ENCODE data around the gene GBF1.
"Not testable (repeated sequence)": the region's sequence is repeated elsewhere in the genome, so short reads cannot be mapped to it uniquely, and the experiment has no call there.

Gene GBF1

DNA sequence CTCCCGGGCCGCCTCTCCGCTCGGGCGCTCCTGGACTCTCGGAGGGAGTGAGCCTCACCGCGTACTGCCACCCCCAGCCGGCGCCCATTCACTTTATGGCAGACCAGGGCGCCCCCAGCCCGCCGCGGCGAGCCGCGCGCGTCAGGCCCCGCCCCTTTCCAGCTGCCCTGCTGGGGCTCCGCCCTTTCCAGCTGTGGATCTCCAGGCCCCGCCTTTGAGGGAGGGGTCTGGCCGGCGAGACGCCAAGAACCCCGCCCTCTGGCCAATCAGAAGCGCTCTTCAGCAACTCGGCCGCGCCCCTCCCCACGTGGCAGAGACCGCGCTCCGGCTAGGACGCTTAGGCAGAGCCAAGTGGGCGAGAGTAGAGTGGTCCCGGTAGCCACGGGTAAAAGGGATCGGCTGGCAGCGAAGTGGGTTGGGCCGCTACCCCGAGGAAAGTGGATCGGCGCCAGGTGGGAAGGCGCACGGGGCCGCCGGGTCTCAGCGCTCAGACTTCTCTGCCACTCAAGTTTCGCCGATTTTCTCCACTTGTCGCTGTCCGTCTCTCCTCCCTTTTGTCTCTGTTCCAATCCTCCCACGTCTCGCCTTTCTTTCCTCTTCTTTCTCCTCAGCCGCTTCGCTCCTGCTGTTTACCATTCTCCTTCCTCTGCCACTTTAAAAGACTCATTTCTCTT is 3.8 kb upstream of the GBF1 start, which contains the start of gene PITX3:
TSS of gene PITX3 (minus strand) at position 69 of the 674 bp plus-strand sequence. CDS start 9,432 bp downstream, outside the sequence.
- peak within 1 kb of the TSS; percentile 70 for H3K4me3 ChIP-seq (ENCODE audit: low read depth, low read length)
- TF ChIP-seq, protein P1, sequence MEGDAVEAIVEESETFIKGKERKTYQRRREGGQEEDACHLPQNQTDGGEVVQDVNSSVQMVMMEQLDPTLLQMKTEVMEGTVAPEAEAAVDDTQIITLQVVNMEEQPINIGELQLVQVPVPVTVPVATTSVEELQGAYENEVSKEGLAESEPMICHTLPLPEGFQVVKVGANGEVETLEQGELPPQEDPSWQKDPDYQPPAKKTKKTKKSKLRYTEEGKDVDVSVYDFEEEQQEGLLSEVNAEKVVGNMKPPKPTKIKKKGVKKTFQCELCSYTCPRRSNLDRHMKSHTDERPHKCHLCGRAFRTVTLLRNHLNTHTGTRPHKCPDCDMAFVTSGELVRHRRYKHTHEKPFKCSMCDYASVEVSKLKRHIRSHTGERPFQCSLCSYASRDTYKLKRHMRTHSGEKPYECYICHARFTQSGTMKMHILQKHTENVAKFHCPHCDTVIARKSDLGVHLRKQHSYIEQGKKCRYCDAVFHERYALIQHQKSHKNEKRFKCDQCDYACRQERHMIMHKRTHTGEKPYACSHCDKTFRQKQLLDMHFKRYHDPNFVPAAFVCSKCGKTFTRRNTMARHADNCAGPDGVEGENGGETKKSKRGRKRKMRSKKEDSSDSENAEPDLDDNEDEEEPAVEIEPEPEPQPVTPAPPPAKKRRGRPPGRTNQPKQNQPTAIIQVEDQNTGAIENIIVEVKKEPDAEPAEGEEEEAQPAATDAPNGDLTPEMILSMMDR (IDR thresholded peaks at IDR 0.05; ENCODE audit: borderline replicate concordance, insufficient read depth, low read depth, low read length) = no peak

DNA sequence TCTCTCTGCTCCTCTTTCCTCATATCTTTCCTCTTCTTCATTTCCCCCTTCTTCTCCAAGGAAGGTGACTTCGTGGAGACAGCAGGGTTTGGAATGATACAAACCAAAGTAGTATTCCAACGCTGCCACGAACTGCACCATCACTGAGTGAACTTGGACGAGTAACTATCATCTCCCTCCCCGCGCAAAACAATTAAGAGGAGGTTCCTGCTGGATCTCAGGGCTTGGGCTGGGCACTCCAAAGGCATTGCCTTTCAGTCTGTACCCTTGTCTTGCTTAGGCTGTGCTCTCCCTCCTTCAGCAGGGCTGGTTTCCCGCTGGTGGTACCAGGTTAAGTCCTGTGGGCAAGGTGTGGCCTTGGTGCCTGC is 3.2 kb upstream of the GBF1 start:
- TF ChIP-seq, protein P1 (IDR thresholded peaks at IDR 0.05; ENCODE audit: borderline replicate concordance, insufficient read depth, low read depth, low read length) = no peak
- H3K4me3 ChIP-seq (ENCODE audit: low read depth, low read length) = peak overlapping the region; percentile 70

DNA sequence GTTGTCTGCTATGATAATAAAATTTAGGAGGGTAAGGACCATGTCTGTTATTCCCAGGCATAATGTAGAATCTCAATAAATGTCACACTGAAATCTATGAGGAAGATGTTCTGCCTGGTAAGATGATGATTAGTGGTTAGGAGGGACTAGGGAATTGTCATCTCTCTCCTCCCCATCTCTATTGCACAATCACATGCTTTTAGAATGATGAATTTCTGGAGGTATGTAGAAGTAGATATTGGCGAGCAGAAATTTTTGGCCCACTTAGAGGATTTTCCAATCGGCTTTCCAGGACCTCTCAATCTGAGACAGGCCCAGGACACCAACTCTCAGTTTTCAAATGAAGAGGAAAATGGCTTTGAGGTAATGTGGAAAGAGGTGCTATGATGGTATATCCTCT is 2.0 kb upstream of the GBF1 start:
- H3K4me3 ChIP-seq (ENCODE audit: low read depth, low read length) = no peak overlapping the region
- TF ChIP-seq, protein P1 (IDR thresholded peaks at IDR 0.05; ENCODE audit: borderline replicate concordance, insufficient read depth, low read depth, low read length) = no peak

DNA sequence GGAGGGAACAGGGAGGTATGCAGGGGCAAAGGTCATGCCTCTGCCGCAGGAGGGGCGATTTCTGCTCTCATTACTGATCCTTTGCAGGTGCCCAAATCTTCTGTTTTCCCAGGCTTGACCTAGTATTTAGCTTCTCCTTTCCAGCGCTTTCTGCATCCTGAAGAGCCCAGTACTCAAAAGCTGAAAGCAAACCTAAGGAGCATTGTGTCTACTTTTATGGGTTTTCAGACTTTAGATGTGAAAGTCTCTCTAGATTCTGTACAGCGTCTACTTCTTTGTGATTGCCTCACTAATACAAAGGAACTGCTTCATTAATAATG is 560 bp downstream of the GBF1 start:
- TF ChIP-seq, protein P1 (IDR thresholded peaks at IDR 0.05; ENCODE audit: borderline replicate concordance, insufficient read depth, low read depth, low read length) = no peak

DNA sequence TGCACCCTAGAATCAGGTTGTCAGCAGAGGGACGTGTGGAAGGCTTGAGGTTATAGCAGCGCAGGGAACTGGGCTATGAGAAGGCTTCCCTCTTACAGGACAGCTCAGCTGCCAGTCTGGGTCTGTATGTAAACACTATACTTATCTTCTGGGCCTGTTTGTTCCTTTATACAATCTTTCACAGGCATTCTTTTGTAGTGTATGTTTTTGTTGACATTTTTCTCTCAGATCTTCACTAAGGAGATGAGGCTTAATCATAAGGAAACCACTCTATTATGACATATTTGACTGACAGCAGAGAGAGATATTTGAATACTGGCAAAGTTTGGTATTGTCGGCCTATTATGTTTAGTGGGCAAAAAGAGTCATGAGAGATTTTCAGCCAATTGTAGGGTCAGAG is 929 bp downstream of the GBF1 start:
- peak overlapping the region; percentile 60 for H3K4me3 ChIP-seq (ENCODE audit: low read depth, low read length)
- TF ChIP-seq, protein P1 (IDR thresholded peaks at IDR 0.05; ENCODE audit: borderline replicate concordance, insufficient read depth, low read depth, low read length) = no peak

More for the DNA sequence above, 560 bp downstream of the GBF1 start:
- H3K4me3 ChIP-seq (ENCODE audit: low read depth, low read length) = peak overlapping the region; percentile 60

DNA sequence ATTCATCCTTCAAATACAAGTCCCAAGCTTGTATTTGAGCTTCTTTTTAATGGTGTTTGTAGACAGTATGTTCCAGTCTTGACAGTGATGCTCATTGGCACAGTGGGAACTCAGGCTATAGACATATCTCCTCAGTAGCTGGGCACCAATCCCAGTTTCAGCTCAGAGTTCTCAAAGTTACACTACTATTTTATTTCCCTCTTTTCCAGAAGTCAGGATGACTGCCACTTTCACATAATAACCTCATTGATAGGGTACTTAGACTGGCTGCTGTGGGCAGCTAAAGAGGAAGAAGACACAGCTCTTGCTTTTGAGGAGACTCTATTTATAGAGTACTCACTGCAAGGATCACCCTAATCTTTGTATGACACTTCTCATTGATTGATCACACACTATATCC is 2.4 kb downstream of the GBF1 start:
- TF ChIP-seq, protein P1 (IDR thresholded peaks at IDR 0.05; ENCODE audit: borderline replicate concordance, insufficient read depth, low read depth, low read length) = no peak
- no peak overlapping the region for H3K4me3 ChIP-seq (ENCODE audit: low read depth, low read length)

DNA sequence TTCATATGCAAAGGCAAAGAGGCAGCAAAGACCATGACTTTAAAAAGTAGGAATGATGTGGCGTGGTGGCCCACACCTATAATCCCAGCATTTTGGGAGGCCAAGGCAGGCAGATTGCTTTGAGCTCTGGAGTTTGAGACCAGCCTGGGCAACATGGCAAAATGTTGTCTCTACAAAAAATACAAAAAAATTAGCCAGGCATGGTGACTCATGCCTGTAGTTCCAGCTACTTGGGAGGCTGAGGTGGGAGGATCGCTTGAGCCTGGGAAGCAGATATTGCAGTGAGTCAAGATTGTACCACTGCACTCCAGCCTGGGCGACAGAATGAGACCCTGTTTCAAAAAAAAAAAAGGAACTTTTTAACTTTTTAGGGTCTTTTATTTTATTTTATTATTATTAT is 7.2 kb downstream of the GBF1 start:
- H3K4me3 ChIP-seq (ENCODE audit: low read depth, low read length) = not testable (repeated sequence)

Measured in GM12875 (cell line).